ENCODE measurements around the gene NINJ1.

- TF ChIP-seq CTCF (IDR thresholded peaks at IDR 0.05): no peak
- no peak for TF ChIP-seq POLR2A (IDR thresholded peaks at IDR 0.05)
These were observed 30.0 kb upstream of the NINJ1 start for GRCh38 chr9:93164085-93164484.

Measured in lower leg skin (tissue), 3 donors.